Astrocyte (in vitro differentiated cells and primary cell): Measurements from ENCODE around the gene CABLES1.

Source experiments
- EZH2 ChIP-seq: IDR thresholded peaks from 2 replicates; pipeline ENCODE4 v1.6.1; 2012; ENCODE audit warnings: mild to moderate bottlenecking, low read length, inconsistent platforms; ENCODE audit not compliant: insufficient read depth
- TF ChIP-seq, protein P1 (sequence below): IDR thresholded peaks from 2 replicates; pipeline ENCODE4 v1.5.1; 2011; ENCODE audit warnings: low read depth, mild to moderate bottlenecking, inconsistent platforms, low read length, moderate library complexity; ENCODE audit not compliant: insufficient read depth

- TF ChIP-seq, protein P1, sequence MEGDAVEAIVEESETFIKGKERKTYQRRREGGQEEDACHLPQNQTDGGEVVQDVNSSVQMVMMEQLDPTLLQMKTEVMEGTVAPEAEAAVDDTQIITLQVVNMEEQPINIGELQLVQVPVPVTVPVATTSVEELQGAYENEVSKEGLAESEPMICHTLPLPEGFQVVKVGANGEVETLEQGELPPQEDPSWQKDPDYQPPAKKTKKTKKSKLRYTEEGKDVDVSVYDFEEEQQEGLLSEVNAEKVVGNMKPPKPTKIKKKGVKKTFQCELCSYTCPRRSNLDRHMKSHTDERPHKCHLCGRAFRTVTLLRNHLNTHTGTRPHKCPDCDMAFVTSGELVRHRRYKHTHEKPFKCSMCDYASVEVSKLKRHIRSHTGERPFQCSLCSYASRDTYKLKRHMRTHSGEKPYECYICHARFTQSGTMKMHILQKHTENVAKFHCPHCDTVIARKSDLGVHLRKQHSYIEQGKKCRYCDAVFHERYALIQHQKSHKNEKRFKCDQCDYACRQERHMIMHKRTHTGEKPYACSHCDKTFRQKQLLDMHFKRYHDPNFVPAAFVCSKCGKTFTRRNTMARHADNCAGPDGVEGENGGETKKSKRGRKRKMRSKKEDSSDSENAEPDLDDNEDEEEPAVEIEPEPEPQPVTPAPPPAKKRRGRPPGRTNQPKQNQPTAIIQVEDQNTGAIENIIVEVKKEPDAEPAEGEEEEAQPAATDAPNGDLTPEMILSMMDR, result no peak
- TF ChIP-seq EZH2, result no peak
Observed at GRCh38 chr18:23162473-23162872, 27.2 kb downstream of the CABLES1 start.
